HG03520 (cell line): Measurements from ENCODE around the gene P2RX5.
A peak's percentile ranks its signal among the peaks of the same experiment; 100 is the strongest.
"Not testable (repeated sequence)": the region's sequence is repeated elsewhere in the genome, so short reads cannot be mapped to it uniquely, and the experiment has no call there.

ENCODE experiments used
- ATAC-seq: cut with Tn5 transposase; IDR thresholded peaks from one replicate; pipeline ENCODE4 v1.9.1; 2021; ENCODE audit warnings: mild to moderate bottlenecking, moderate library complexity; ENCODE audit not compliant: unreplicated experiment

P2RX5 gene

GRCh38 chr17:3695723-3696411 is at the start of gene P2RX5:
P2RX5 (minus strand) TSS chr17:3696155; CDS start chr17:3696005, 150 bp downstream.
- no peak for ATAC-seq

GRCh38 chr17:3745071-3745470 is 49.1 kb upstream of the P2RX5 start:
- no peak for ATAC-seq

GRCh38 chr17:3744014-3744413 is 48.1 kb upstream of the P2RX5 start:
- ATAC-seq: no peak

GRCh38 chr17:3740611-3741073 is 44.7 kb upstream of the P2RX5 start:
- ATAC-seq: no peak

GRCh38 chr17:3739422-3740124 is 43.6 kb upstream of the P2RX5 start:
- ATAC-seq: no peak

GRCh38 chr17:3738562-3739295 is 42.8 kb upstream of the P2RX5 start:
- no peak for ATAC-seq

GRCh38 chr17:3735515-3735914 is 39.6 kb upstream of the P2RX5 start:
- no peak for ATAC-seq

- ATAC-seq: not testable (repeated sequence)
Observed at GRCh38 chr17:3734911-3735276, 38.9 kb upstream of the P2RX5 start.

GRCh38 chr17:3732210-3732621 is 36.3 kb upstream of the P2RX5 start:
- no peak for ATAC-seq

GRCh38 chr17:3730881-3731429 is 35.0 kb upstream of the P2RX5 start:
- no peak for ATAC-seq

- no peak for ATAC-seq
Observed at GRCh38 chr17:3729881-3730280, 33.9 kb upstream of the P2RX5 start.

- ATAC-seq: not testable (repeated sequence)
Observed at GRCh38 chr17:3728099-3728498, 32.1 kb upstream of the P2RX5 start.

GRCh38 chr17:3727041-3727440 is 31.1 kb upstream of the P2RX5 start:
- no peak for ATAC-seq

- no peak for ATAC-seq
Observed at GRCh38 chr17:3724378-3725077, 28.6 kb upstream of the P2RX5 start.

- ATAC-seq: peak; percentile 73
Observed at GRCh38 chr17:3723556-3724377, 27.8 kb upstream of the P2RX5 start, which contains the start of gene HASPIN. HASPIN (plus strand) TSS chr17:3723903; CDS start chr17:3723936, 33 bp downstream.

GRCh38 chr17:3723188-3723555 is 27.2 kb upstream of the P2RX5 start:
- peak; percentile 3 for ATAC-seq

GRCh38 chr17:3722716-3723115 is 26.8 kb upstream of the P2RX5 start:
- no peak for ATAC-seq

- no peak for ATAC-seq
Observed at GRCh38 chr17:3719265-3719664, 23.3 kb upstream of the P2RX5 start.

GRCh38 chr17:3718201-3718600 is 22.2 kb upstream of the P2RX5 start:
- no peak for ATAC-seq

- no peak for ATAC-seq
Observed at GRCh38 chr17:3715296-3715695, 19.3 kb upstream of the P2RX5 start.
